PFSK-1 (cell line): ENCODE measurements around the gene GFPT1.

Source experiments
- FOXP2 ChIP-seq: optimal IDR thresholded peaks from 2 replicates; pipeline ENCODE3; 2011; ENCODE audit warnings: borderline replicate concordance, control low read depth, inconsistent platforms; ENCODE audit not compliant: insufficient read depth; ENCODE audit errors: extremely low read length, extremely low read depth
- POLR2AphosphoS5 ChIP-seq: IDR thresholded peaks from 2 replicates; pipeline ENCODE4 v1.6.1; 2012; ENCODE audit warnings: low read depth, mild to moderate bottlenecking, control low read depth, low read length, moderate library complexity

- TF ChIP-seq POLR2AphosphoS5 (no peak), FOXP2 (no peak)
Measured at GRCh38 chr2:69307579-69308064, 79.4 kb downstream of the GFPT1 start.
